ENCODE data around the gene UXS1. TPM values are rescaled to one million over a fixed set of nuclear protein-coding genes. Genes with fewer than 3 reads are reported as not detected.

Gene UXS1
- total RNA-seq, 1 experiment from 2014 or later: 48.8 TPM

- Histone ChIP-seq H3K4me3 (no peak overlapping the region), H3K4me1 (no peaks in the 10 kb centered on the region; the same call in 1 of the 2 replicates), H3K9me3 (replicated peaks) (no peaks in the 10 kb centered on the region), H3K36me3 (0 out of 2 replicates have a peak, but pooled peaks cover 3% of the 10 kb centered on the region), H3K27me3 (no peaks in the 10 kb centered on the region), H3K27ac (no peak overlapping the region)
- no peak for DNase-seq
These were observed 15.4 kb downstream of the UXS1 start for GRCh38 chr2:106178716-106179115.

- no peak for DNase-seq
- H3K27ac ChIP-seq: no peak overlapping the region
- no peaks in the 10 kb centered on the region for H3K9me3 ChIP-seq (replicated peaks)
- H3K36me3 ChIP-seq: 0 out of 2 replicates have a peak, but pooled peaks cover 3% of the 10 kb centered on the region
- no peaks in the 10 kb centered on the region; the same call in 1 of the 2 replicates for H3K4me1 ChIP-seq
- no peak overlapping the region for H3K4me3 ChIP-seq
- H3K27me3 ChIP-seq: no peaks in the 10 kb centered on the region
These were observed 16.5 kb downstream of the UXS1 start for GRCh38 chr2:106177581-106177980.

GRCh38 chr2:106176446-106177099, 17.5 kb downstream of the UXS1 start:
- Histone ChIP-seq H3K9me3 (replicated peaks) (no peaks in the 10 kb centered on the region), H3K4me1 (no peaks in the 10 kb centered on the region; the same call in 1 of the 2 replicates), H3K27me3 (no peaks in the 10 kb centered on the region), H3K4me3 (no peak overlapping the region), H3K27ac (no peak overlapping the region), H3K36me3 (0 out of 2 replicates have a peak, but pooled peaks cover 3% of the 10 kb centered on the region)
- no peak for DNase-seq

GRCh38 chr2:106175086-106175850, 18.8 kb downstream of the UXS1 start:
- Histone ChIP-seq H3K4me1 (no peaks in the 10 kb centered on the region; the same call in 1 of the 2 replicates), H3K27ac (no peak overlapping the region), H3K4me3 (no peak overlapping the region), H3K36me3 (0 out of 2 replicates have a peak, but pooled peaks cover 3% of the 10 kb centered on the region), H3K9me3 (replicated peaks) (no peaks in the 10 kb centered on the region), H3K27me3 (no peaks in the 10 kb centered on the region)
- no peak for DNase-seq

- Histone ChIP-seq H3K4me3 (no peak overlapping the region), H3K9me3 (replicated peaks) (no peaks in the 10 kb centered on the region), H3K36me3 (0 out of 2 replicates have a peak, but pooled peaks cover 3% of the 10 kb centered on the region), H3K27ac (no peak overlapping the region), H3K4me1 (no peaks in the 10 kb centered on the region; the same call in 1 of the 2 replicates), H3K27me3 (no peaks in the 10 kb centered on the region)
- peak in 1 of 2 experiments; percentile 26 for DNase-seq
These were observed 20.0 kb downstream of the UXS1 start for GRCh38 chr2:106174056-106174455.

GRCh38 chr2:106172649-106173048, 21.5 kb downstream of the UXS1 start:
- Histone ChIP-seq H3K36me3 (0 out of 2 replicates have a peak, but pooled peaks cover 3% of the 10 kb centered on the region), H3K4me3 (no peak overlapping the region), H3K4me1 (no peaks in the 10 kb centered on the region; the same call in 1 of the 2 replicates), H3K27me3 (no peaks in the 10 kb centered on the region), H3K9me3 (replicated peaks) (no peaks in the 10 kb centered on the region), H3K27ac (no peak overlapping the region)
- DNase-seq: no peak

GRCh38 chr2:106168657-106169056, 25.4 kb downstream of the UXS1 start:
- no peak for DNase-seq
- Histone ChIP-seq H3K27me3 (no peaks in the 10 kb centered on the region), H3K9me3 (replicated peaks) (no peaks in the 10 kb centered on the region), H3K27ac (no peak overlapping the region), H3K4me3 (no peak overlapping the region), H3K4me1 (peaks cover 4% of the 10 kb centered on the region; the same call in 1 of the 2 replicates), H3K36me3 (0 out of 2 replicates have a peak, but pooled peaks cover 4% of the 10 kb centered on the region)

GRCh38 chr2:106167067-106167466, 27.0 kb downstream of the UXS1 start:
- H3K36me3 ChIP-seq: peaks cover 10% of the 10 kb centered on the region; the same call in 1 of the 2 replicates
- H3K4me1 ChIP-seq: peaks cover 4% of the 10 kb centered on the region; the same call in 1 of the 2 replicates
- no peak for DNase-seq
- no peak overlapping the region for H3K27ac ChIP-seq
- no peaks in the 10 kb centered on the region for H3K27me3 ChIP-seq
- H3K4me3 ChIP-seq: no peak overlapping the region
- no peaks in the 10 kb centered on the region for H3K9me3 ChIP-seq (replicated peaks)

GRCh38 chr2:106165561-106165960, 28.5 kb downstream of the UXS1 start:
- no peak overlapping the region for H3K27ac ChIP-seq
- no peak for DNase-seq
- no peaks in the 10 kb centered on the region for H3K27me3 ChIP-seq
- no peak overlapping the region for H3K4me3 ChIP-seq
- peaks cover 11% of the 10 kb centered on the region for H3K36me3 ChIP-seq
- no peaks in the 10 kb centered on the region for H3K9me3 ChIP-seq (replicated peaks)
- peaks cover 4% of the 10 kb centered on the region; the same call in 1 of the 2 replicates for H3K4me1 ChIP-seq

GRCh38 chr2:106165029-106165428, 29.1 kb downstream of the UXS1 start:
- Histone ChIP-seq H3K4me1 (peaks cover 4% of the 10 kb centered on the region; the same call in 1 of the 2 replicates), H3K9me3 (replicated peaks) (no peaks in the 10 kb centered on the region), H3K27ac (no peak overlapping the region), H3K36me3 (peaks cover 15% of the 10 kb centered on the region), H3K27me3 (no peaks in the 10 kb centered on the region), H3K4me3 (no peak overlapping the region)
- DNase-seq: peak; percentile 41 to 69

GRCh38 chr2:106163948-106164545, 30.1 kb downstream of the UXS1 start:
- DNase-seq: no peak

GRCh38 chr2:106161938-106162820, 31.9 kb downstream of the UXS1 start:
- peaks cover 35% of the 10 kb centered on the region for H3K36me3 ChIP-seq
- H3K9me3 ChIP-seq (replicated peaks): no peaks in the 10 kb centered on the region
- H3K4me1 ChIP-seq: peaks cover 4% of the 10 kb centered on the region; the same call in 1 of the 2 replicates
- no peak overlapping the region for H3K4me3 ChIP-seq
- no peak for DNase-seq
- H3K27me3 ChIP-seq: no peaks in the 10 kb centered on the region
- H3K27ac ChIP-seq: no peak overlapping the region

More at GRCh38 chr2:106163948-106164545, 30.1 kb downstream of the UXS1 start:
- no peaks in the 10 kb centered on the region for H3K27me3 ChIP-seq
- no peak overlapping the region for H3K27ac ChIP-seq
- peaks cover 23% of the 10 kb centered on the region for H3K36me3 ChIP-seq
- no peaks in the 10 kb centered on the region for H3K9me3 ChIP-seq (replicated peaks)
- H3K4me1 ChIP-seq: peaks cover 4% of the 10 kb centered on the region; the same call in 1 of the 2 replicates
- no peak overlapping the region for H3K4me3 ChIP-seq

- Histone ChIP-seq H3K9me3 (replicated peaks) (no peaks in the 10 kb centered on the region), H3K27ac (no peak overlapping the region), H3K4me3 (no peak overlapping the region), H3K27me3 (no peaks in the 10 kb centered on the region), H3K36me3 (peaks cover 43% of the 10 kb centered on the region), H3K4me1 (peaks cover 4% of the 10 kb centered on the region; the same call in 1 of the 2 replicates)
- no peak for DNase-seq
These were observed 32.8 kb downstream of the UXS1 start for GRCh38 chr2:106161341-106161740.

- H3K4me3 ChIP-seq: no peak overlapping the region
- no peak overlapping the region for H3K27ac ChIP-seq
- no peaks in the 10 kb centered on the region for H3K27me3 ChIP-seq
- H3K9me3 ChIP-seq (replicated peaks): no peaks in the 10 kb centered on the region
- H3K4me1 ChIP-seq: peaks cover 4% of the 10 kb centered on the region; the same call in 1 of the 2 replicates
- H3K36me3 ChIP-seq: peaks cover 44% of the 10 kb centered on the region
- peak in 1 of 2 experiments; percentile 11 for DNase-seq
These were observed 33.3 kb downstream of the UXS1 start for GRCh38 chr2:106160786-106161261.

All from SJCRH30 (cell line).